HepG2 (cell line): ENCODE measurements around the gene SELENOH. TPM values are rescaled to one million over a fixed set of nuclear protein-coding genes. Genes with fewer than 3 reads are reported as not detected.

Source experiments
- CC2D1A ChIP-seq: sonication (generic); formaldehyde crosslinking; IDR thresholded peaks from 2 replicates; pipeline ENCODE4 v1.8.1; 2023; ENCODE audit warnings: mild to moderate bottlenecking, missing genetic modification reagents
- HDAC1 ChIP-seq: sonication (generic); formaldehyde crosslinking; IDR thresholded peaks from 2 replicates; pipeline ENCODE4 v1.5.1; 2020; ENCODE audit warnings: mild to moderate bottlenecking, missing genetic modification reagents
- HMG20A ChIP-seq: IDR thresholded peaks from 2 replicates; pipeline ENCODE4 v1.6.1; 2016; ENCODE audit warnings: borderline replicate concordance
- KDM5B ChIP-seq: sonication (generic); formaldehyde crosslinking; IDR thresholded peaks from 2 replicates; pipeline ENCODE4 v1.4.0; 2020; ENCODE audit warnings: missing genetic modification reagents, mild to moderate bottlenecking, borderline replicate concordance
- PCBP1 ChIP-seq: fragments of 200-400 bp; formaldehyde crosslinking; IDR thresholded peaks from 2 replicates; pipeline ENCODE4 v1.6.1; 2017; ENCODE audit warnings: mild to moderate bottlenecking, low read depth, low read length, borderline replicate concordance
- PCBP2 ChIP-seq: fragments of 200-400 bp; formaldehyde crosslinking; optimal IDR thresholded peaks from 2 replicates; pipeline ENCODE3; 2018; ENCODE audit warnings: low read length, low read depth; ENCODE audit not compliant: poor library complexity, severe bottlenecking
- PHF8 ChIP-seq: sonication (generic); formaldehyde crosslinking; IDR thresholded peaks from 2 replicates; pipeline ENCODE4 v1.5.0; 2020; ENCODE audit warnings: missing genetic modification reagents
- RBFOX2 ChIP-seq: fragments of 200-400 bp; formaldehyde crosslinking; IDR thresholded peaks from 2 replicates; pipeline ENCODE4 v1.6.1; 2017; ENCODE audit warnings: low read depth, mild to moderate bottlenecking, low read length
- RFXANK ChIP-seq: IDR thresholded peaks from 2 replicates; pipeline ENCODE4 v1.6.1; 2016
- SP5 ChIP-seq: IDR thresholded peaks from 2 replicates; pipeline ENCODE4 v1.6.1; 2016; ENCODE audit warnings: low read depth, borderline replicate concordance
- UBTF ChIP-seq: sonication (generic); formaldehyde crosslinking; IDR thresholded peaks from 2 replicates; pipeline ENCODE4 v1.4.0; 2020; ENCODE audit warnings: mild to moderate bottlenecking, missing genetic modification reagents
- ZBTB44 ChIP-seq: sonication (generic); formaldehyde crosslinking; IDR thresholded peaks from 2 replicates; pipeline ENCODE4 v1.4.0; 2020; ENCODE audit warnings: missing genetic modification reagents
- ZEB1 ChIP-seq: IDR thresholded peaks from 2 replicates; pipeline ENCODE4 v1.6.1; 2012; ENCODE audit warnings: mild to moderate bottlenecking, low read depth, inconsistent platforms; ENCODE audit not compliant: insufficient replicate concordance
- ZFP91 ChIP-seq: sonication (generic); formaldehyde crosslinking; IDR thresholded peaks from 2 replicates; pipeline ENCODE4 v1.9.0; 2022; ENCODE audit warnings: missing genetic modification reagents, mild to moderate bottlenecking, borderline replicate concordance
- ZKSCAN8 ChIP-seq: IDR thresholded peaks from 2 replicates; pipeline ENCODE4 v1.6.1; 2016; ENCODE audit warnings: borderline replicate concordance, missing genetic modification reagents, missing compliant biosample characterization
- ZNF224 ChIP-seq: sonication (generic); formaldehyde crosslinking; IDR thresholded peaks from 2 replicates; pipeline ENCODE4 v1.5.0; 2020; ENCODE audit warnings: mild to moderate bottlenecking, missing genetic modification reagents
- ZNF263 ChIP-seq: sonication (generic); formaldehyde crosslinking; IDR thresholded peaks from 2 replicates; pipeline ENCODE4 v1.4.0; 2020; ENCODE audit warnings: missing genetic modification reagents
- ZNF414 ChIP-seq: sonication (generic); formaldehyde crosslinking; IDR thresholded peaks from 2 replicates; pipeline ENCODE4 v1.5.0; 2020; ENCODE audit warnings: missing genetic modification reagents
- ZNF512 ChIP-seq: sonication (generic); formaldehyde crosslinking; IDR thresholded peaks from 2 replicates; pipeline ENCODE4 v1.4.0; 2020; ENCODE audit warnings: mild to moderate bottlenecking, missing genetic modification reagents
- ZNF589 ChIP-seq: sonication (generic); formaldehyde crosslinking; conservative IDR thresholded peaks from 2 replicates; pipeline ENCODE4 v1.8.0; 2022; ENCODE audit warnings: mild to moderate bottlenecking, moderate library complexity, missing genetic modification reagents
- polyA plus RNA-seq, 8 experiments: library from polyadenylated mRNA; depleted of rRNA in 3 of 8; stranded (reverse) in 7 of 8; unstranded in 1 of 8; fragments of >200 nt; fragmentation: Illumina TruSeq in 4 of 8; extraction: Trizol in 4 of 8; gene quantifications; 2 replicates each; pipeline versions ENCODE4 v1.2.1 to v1.2.3, GENCODE V29; 2011 to 2016; ENCODE audit warnings: low read depth in 4 of 8, missing spikeins in 1 of 8, mixed read lengths in 1 of 8; ENCODE audit not compliant: insufficient read depth in 1 of 8
- total RNA-seq, 5 experiments: library from RNA; depleted of rRNA; stranded (reverse); fragments of >200 nt; fragmentation: Illumina TruSeq; extraction: Trizol; gene quantifications; 2 replicates each; pipeline ENCODE4 v1.2.3, GENCODE V29; 2016; ENCODE audit warnings: low read depth in 1 of 5

Gene SELENOH
- total and polyA plus RNA-seq, 2 of the 13 experiments (the other 11 are each of a cell fraction or from before 2014, with no cell fraction given) = 27.2 to 77.4 TPM

GRCh38 chr11:57711414-57712255, 29.7 kb upstream of the SELENOH start, which contains the start of gene MED19 (continued):
- 0 out of 2 replicates have a peak, but pooled peaks have one; percentile 58 for TF ChIP-seq ZBTB44 (CRISPR knock-in tag)
- TF ChIP-seq ZNF512 (CRISPR knock-in tag) = no peak
- peak; percentile 67 for TF ChIP-seq PHF8 (CRISPR knock-in tag)
- 0 out of 2 replicates have a peak, but pooled peaks have one; percentile 29 for TF ChIP-seq ZNF263 (CRISPR knock-in tag)
- no peak for TF ChIP-seq PCBP2
- TF ChIP-seq ZEB1 = peak; percentile 85
- TF ChIP-seq HMG20A = no peak
- no peak for TF ChIP-seq CC2D1A
- TF ChIP-seq ZFP91 = peak; percentile 63; the same call in 1 of the 2 replicates
- TF ChIP-seq RFXANK (CRISPR knock-in tag) = no peak
- TF ChIP-seq RBFOX2 = peak; percentile 76
- no peak for TF ChIP-seq ZNF589 (CRISPR knock-in tag)
- TF ChIP-seq KDM5B (CRISPR knock-in tag) = peak; percentile 34; the same call in 1 of the 2 replicates
- TF ChIP-seq UBTF (CRISPR knock-in tag) = no peak; the same call in 1 of the 2 replicates
- TF ChIP-seq SP5 = peak; percentile 37; the same call in 1 of the 2 replicates
- TF ChIP-seq PCBP1 = no peak
- 0 out of 2 replicates have a peak, but pooled peaks have one; percentile 34 for TF ChIP-seq ZNF414 (CRISPR knock-in tag)
- TF ChIP-seq ZKSCAN8 (CRISPR knock-in tag) = no peak
- TF ChIP-seq ZNF224 (CRISPR knock-in tag) = no peak
- peak; percentile 64; the same call in 1 of the 2 replicates for TF ChIP-seq HDAC1
